ENCODE data around the gene NOCT.
"Not testable (repeated sequence)": the region's sequence is repeated elsewhere in the genome, so short reads cannot be mapped to it uniquely, and the experiment has no call there.

The NOCT gene

GRCh38 chr4:139048026-139048425, 32.4 kb downstream of the NOCT start:
- DNase-seq (ENCODE audit: low read depth), result no peak

DNA sequence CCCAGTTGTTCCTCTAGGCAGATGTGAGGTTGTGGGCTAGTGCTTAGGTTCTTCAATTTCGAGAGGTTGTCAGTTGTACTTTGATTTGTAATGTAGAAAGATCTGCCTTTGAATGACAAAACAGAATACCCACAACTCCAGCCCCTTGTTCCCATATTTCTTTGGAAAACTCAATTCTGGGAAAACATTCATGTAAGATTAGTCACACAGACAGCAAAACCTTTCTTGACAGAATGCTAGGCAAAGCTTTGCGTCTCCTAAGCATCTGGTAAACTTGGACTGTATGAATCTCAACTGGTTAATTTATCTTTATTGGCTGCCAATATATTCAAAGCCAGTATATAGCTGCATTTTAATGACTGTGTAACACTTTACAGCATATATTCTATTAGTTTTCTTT, 34.9 kb downstream of the NOCT start:
- DNase-seq (ENCODE audit: low read depth), result peak; percentile 20

GRCh38 chr4:139053909-139054308, 38.3 kb downstream of the NOCT start:
- no peak for DNase-seq (ENCODE audit: low read depth)

- DNase-seq (ENCODE audit: low read depth), result peak; percentile 37
Observed at GRCh38 chr4:139054791-139055505, 39.4 kb downstream of the NOCT start.

GRCh38 chr4:139059026-139059425, 43.4 kb downstream of the NOCT start:
- DNase-seq (ENCODE audit: low read depth), result not testable (repeated sequence)

DNA sequence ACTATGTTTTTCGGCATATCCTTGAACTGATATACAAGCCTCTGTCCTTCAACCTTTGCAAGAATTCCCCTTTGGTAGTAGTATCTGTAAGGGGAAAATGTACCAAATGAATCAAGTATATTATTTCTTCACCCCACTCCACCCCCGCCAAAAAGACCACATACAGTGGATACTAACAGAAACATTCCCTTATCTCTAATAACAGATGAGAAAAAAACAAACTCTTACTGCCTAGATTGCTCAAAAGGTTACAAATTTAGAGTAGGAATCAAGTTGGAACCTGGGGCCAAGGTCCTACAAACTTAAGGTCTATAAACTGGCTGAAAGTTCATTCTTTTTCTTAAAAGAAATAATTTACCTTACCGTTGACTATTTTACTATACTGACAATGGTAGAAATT, 45.0 kb downstream of the NOCT start:
- no peak for DNase-seq (ENCODE audit: low read depth)

- DNase-seq (ENCODE audit: low read depth), result no peak
Observed at GRCh38 chr4:139076016-139076744, 60.6 kb downstream of the NOCT start.

- no peak for DNase-seq (ENCODE audit: low read depth)
Observed at GRCh38 chr4:139077567-139078355, 62.2 kb downstream of the NOCT start.

DNA sequence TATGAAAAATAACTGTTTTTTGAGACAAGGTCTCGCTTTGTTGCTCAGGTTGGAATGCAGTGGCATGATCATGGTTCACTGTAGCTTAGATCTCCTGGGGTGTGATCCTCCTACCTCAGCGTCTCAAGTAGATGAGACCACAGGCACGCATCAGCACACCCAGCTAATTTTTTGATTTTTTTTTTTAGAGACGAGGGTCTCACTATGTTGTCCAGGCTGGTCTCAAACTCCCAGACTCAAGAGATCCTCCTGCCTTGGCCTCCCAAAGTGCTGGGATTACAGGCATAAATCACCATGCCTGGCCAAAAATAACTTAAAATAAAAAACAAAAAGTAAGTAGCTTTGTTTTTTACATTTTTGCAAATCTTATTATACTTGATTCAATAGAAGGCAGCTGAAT, 63.3 kb downstream of the NOCT start:
- DNase-seq (ENCODE audit: low read depth), result no peak

DNA sequence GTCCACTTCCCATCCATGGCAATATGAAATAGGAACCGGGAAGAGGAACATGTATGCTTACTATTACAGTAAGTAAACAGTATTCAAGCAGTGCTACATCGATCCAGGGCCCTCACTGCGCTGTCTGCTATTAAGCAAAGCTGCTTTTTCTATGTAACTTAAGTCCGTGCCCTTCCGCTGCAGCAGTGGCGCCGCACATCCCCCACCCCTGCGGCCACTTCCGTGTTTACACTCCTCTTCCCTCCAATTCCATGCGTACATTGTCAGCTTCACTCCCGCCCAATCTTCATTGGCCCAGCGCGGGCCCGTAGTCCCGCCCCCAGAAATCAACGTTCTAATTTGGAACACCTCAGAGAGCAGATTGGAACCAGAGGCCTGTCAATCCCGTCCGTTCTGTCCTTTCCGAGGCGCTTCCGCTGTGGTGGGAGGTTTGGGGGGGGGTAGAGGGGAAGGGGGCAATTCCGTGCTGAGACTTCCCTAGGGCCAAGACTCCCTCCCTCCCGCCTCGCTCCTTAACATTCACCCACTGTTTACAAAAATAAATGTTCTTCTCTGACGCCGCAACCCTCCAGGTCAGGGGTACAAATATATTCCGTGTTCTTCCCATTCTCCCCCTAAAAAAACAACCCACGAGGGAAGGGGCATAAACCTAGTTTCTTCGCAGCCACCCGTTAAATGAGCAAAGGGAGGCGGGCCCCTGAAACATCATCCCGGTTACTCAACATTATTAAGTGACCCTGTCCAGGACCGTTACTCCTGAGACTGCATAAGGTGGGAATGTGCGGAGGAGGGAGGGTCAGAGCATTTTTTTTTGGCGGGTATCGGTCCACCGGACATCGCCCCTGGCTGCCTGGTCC, 67.4 kb downstream of the NOCT start:
- DNase-seq (ENCODE audit: low read depth), result peak; percentile 98

DNA sequence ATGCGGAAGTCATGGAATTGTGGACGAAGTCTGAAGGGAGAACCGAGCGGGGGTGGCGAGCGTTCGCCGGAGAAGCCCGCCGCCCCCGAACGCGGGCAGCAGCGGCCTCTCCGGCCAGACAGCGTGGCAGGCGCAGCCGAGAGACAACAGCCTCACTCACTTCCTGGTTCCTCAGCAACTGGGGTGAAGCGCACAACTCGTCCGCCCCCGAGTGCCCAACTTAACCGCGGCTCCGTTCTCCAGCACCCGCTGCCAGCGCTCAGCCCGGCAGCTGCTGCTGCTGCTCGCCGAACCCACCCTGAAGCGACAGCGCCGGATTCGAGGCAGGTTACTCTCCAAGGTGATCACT, 68.0 kb downstream of the NOCT start:
- DNase-seq (ENCODE audit: low read depth), result peak; percentile 79

- peak; percentile 92 for DNase-seq (ENCODE audit: low read depth)
Observed at GRCh38 chr4:139083956-139084803, 68.6 kb downstream of the NOCT start.

DNA sequence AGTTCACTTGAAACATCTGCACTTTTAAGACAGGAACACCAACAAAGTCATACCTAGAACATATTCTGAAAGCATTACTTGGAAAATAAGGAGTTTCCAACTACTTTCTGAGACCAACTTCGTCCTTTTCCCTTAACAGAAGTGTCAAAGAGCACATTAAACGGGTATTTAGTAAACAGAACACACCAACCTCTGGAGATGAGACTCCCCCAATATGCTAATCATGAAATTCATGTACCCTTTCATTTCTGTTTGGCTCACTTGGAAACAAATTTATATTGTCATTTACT, 69.2 kb downstream of the NOCT start:
- DNase-seq (ENCODE audit: low read depth), result peak; percentile 1

DNA sequence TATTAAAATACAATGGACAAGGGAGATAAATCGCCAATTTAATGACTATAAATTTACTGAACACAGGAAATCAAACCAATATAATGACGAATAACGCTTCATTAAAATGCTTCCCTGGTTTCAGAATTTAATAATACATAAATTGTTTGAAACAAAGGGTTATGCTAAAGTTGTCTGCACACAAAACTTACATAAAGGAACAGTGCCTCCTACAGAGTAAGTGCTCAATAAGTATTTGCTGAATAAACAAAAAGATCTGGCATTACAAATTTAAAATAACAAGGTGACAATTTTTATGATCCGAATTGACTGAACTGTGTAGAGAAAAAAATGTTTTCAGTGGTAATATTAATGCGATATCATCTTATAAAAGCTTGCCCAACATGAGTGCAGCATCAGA, 69.6 kb downstream of the NOCT start:
- peak; percentile 35 for DNase-seq (ENCODE audit: low read depth)

DNA sequence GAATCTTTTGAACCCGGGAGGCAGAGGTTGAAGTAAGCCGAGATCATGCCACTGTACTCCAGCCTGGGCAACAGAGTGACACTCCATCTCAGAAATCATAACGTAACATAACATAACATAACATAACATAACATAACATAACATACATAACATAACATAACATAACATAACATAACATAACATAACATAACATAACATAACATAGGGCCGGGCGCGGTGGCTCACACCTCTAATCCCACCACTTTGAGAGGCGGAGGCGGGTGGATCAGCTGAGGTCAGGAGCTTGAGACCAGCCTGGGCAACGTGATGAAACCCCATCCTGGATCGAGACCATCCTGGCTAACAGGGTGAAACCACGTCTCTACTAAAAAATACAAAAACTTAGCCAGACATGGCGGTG, 76.7 kb downstream of the NOCT start:
- no peak for DNase-seq (ENCODE audit: low read depth)

All from iris pigment epithelial cell (primary cell).